DOHH2 (cell line): Measurements from ENCODE around the gene TTC27.

ENCODE experiments used
- EZH2phosphoT487 ChIP-seq: fragments of 200-600 bp; sonication (generic); IDR thresholded peaks from 2 replicates; pipeline ENCODE4 v1.6.1; 2017; ENCODE audit warnings: borderline replicate concordance, mild to moderate bottlenecking, antibody characterized with exemption, low read length, moderate library complexity, mixed read lengths
- TF ChIP-seq, protein P1 (sequence below): fragments of 200-600 bp; sonication (generic); IDR thresholded peaks from one replicate; pipeline ENCODE4 v1.5.1; 2014; ENCODE audit warnings: antibody characterized with exemption, mild to moderate bottlenecking, low read depth, low read length; ENCODE audit not compliant: poor library complexity, severe bottlenecking

DNA sequence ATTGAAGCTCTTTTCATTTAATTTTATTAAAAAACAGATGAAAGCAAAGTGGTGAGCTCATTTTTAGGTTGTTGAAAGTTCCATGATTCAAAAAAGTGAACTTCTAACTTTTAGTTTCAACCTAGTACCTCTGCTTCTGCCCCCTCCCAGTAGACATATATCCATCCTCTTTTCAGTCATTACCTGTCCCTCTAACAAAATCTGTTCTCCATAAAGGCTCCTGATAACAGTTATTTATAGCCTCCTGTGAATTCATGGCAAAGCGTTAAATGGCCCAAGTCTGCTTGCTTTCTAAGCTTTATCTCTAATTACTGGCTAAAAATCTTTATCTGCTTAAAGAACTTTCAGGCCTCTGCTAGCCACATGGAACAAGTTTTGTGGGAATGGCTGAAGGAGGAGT lies 148.1 kb downstream of the TTC27 start:
- TF ChIP-seq, protein P1, sequence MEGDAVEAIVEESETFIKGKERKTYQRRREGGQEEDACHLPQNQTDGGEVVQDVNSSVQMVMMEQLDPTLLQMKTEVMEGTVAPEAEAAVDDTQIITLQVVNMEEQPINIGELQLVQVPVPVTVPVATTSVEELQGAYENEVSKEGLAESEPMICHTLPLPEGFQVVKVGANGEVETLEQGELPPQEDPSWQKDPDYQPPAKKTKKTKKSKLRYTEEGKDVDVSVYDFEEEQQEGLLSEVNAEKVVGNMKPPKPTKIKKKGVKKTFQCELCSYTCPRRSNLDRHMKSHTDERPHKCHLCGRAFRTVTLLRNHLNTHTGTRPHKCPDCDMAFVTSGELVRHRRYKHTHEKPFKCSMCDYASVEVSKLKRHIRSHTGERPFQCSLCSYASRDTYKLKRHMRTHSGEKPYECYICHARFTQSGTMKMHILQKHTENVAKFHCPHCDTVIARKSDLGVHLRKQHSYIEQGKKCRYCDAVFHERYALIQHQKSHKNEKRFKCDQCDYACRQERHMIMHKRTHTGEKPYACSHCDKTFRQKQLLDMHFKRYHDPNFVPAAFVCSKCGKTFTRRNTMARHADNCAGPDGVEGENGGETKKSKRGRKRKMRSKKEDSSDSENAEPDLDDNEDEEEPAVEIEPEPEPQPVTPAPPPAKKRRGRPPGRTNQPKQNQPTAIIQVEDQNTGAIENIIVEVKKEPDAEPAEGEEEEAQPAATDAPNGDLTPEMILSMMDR, result no peak
- no peak for TF ChIP-seq EZH2phosphoT487
